Measurements from ENCODE around the gene ARL3. TPM values are rescaled to one million over a fixed set of nuclear protein-coding genes. Genes with fewer than 3 reads are reported as not detected.

Gene ARL3
- total RNA-seq, 1 experiment from 2014 or later: 13.3 TPM

DNA sequence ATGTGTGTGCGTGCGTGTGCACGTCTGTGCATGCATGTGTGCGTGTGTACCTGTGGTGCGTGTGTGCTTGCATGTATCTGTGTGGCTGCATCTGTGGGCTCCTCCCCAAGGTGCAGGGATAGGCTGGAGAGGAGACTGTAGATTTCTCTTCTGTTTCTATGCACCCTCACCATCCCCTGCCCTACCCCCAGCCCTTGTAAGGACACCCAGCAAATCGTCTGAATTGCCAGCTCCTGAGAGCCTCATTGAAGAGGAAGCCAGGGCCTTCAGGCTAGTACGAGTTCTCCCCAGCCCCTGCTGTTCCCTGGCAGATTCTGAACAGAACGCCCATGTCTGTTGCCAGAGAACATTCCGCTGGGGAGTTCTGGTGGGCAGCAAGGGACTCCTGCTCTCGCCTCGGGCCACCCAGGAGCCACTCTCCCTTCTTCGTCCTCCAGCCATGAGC, 86.9 kb downstream of the ARL3 start:
- ChIA-PET POLR2A (interaction anchor here (1.0 kb wide), 1 partner anchor 15 kb away, joined by 7 read pairs; no protein-coding TSS in a partner anchor), RAD21 (ENCODE audit: low non-redundant PET in 1 of 2, low total read pairs in 2 of 2, uncharacterized antibody in 2 of 2, unreplicated experiment in 2 of 2) (interaction anchor here in 1 of 2 experiments (0.5 kb wide), 1 partner anchor 13 kb away, joined by 3 read pairs; no protein-coding TSS in a partner anchor), CTCF (interaction anchor here (1.3 to 1.8 kb wide), 2 partner anchors 12 to 19 kb away, joined by 3 to 7 read pairs; no protein-coding TSS in a partner anchor)
- H3K9me3 ChIP-seq (ENCODE audit: control insufficient read depth in 1 of 2, insufficient read depth in 1 of 2, low read depth in 1 of 2, low read length in 2 of 2): no peaks in the 10 kb centered on the region
- H3K79me2 ChIP-seq (ENCODE audit: insufficient read depth, low read length): no peaks in the 10 kb centered on the region
- no peak for ATAC-seq
- peak overlapping the region; percentile 61; the same call in 1 of the 2 replicates for H3K27ac ChIP-seq (ENCODE audit: low read depth, low read length)
- TF ChIP-seq ZNF274 (IDR thresholded peaks at IDR 0.05; ENCODE audit: low read depth, low read length) (no peak), CBX3 (IDR thresholded peaks at IDR 0.05; ENCODE audit: low read depth) (no peak)
- no TSS peak for BruUV-seq (replicated peaks)
- H3K4me1 ChIP-seq (ENCODE audit: control insufficient read depth in 1 of 2, insufficient read depth in 2 of 2, low read length in 2 of 2): peaks cover 41 to 63% of the 10 kb centered on the region in 2 experiments
- intact Hi-C loops (cut with micrococcal nuclease): no loop called here
- no peak overlapping the region for H3K4me3 ChIP-seq (replicated peaks in 1 of 2; ENCODE audit: low read depth in 1 of 2, low read length in 2 of 2)
- H3K27me3 ChIP-seq (ENCODE audit: insufficient read depth, low read length): no peaks in the 10 kb centered on the region
- no peak for DNase-seq (ENCODE audit: low read depth, low spot score)
- H3K9ac ChIP-seq (ENCODE audit: low read length): peak overlapping the region; percentile 58; the same call in 1 of the 2 replicates
- H3K4me2 ChIP-seq (ENCODE audit: low read length): peak overlapping the region; percentile 77
- no peaks in the 10 kb centered on the region for H3K9me2 ChIP-seq (ENCODE audit: insufficient read depth)
- no peak overlapping the region for H2AFZ ChIP-seq (ENCODE audit: low read depth, low read length, poor library complexity, severe bottlenecking)
- no peaks in the 10 kb centered on the region for H4K20me1 ChIP-seq (ENCODE audit: insufficient read depth)
- no peaks in the 10 kb centered on the region for H3K36me3 ChIP-seq (ENCODE audit: control insufficient read depth in 1 of 2, insufficient read depth in 2 of 2, low read length in 2 of 2)

DNA sequence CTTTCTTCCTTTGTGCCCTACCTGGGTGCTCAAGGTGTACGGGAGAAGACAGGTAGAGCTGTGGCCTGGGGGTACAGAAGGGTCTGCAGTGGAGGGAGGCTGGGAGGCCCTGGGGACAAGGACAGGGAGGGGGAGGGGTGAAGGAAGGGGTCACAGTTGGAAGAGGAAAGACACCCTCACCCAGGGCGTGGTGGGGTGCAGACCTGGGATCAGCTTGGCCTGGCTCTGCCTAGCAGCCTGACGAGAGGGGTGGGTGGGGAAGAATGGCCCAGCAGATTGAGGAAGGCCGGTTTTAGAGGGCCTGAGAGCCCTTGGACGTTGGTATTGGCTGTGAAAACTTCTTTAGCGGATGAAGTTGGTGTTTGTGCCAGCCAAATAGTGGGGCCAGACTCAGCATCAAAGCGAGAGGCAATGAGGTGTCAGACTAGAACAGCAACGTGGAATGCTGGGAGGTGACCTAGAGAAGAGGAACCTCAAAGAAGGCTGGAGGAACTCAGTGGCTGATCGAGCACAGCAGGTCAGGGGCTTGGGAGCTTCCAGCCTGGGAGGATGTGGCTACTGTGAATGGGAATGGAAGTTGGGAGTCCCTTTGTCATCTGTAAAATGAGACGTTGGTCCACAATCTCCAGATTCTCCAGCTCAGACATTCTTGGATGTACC, 88.0 kb downstream of the ARL3 start:
- Histone ChIP-seq H3K9me3 (ENCODE audit: control insufficient read depth in 1 of 2, insufficient read depth in 1 of 2, low read depth in 1 of 2, low read length in 2 of 2) (no peaks in the 10 kb centered on the region), H3K9ac (ENCODE audit: low read length) (no peak overlapping the region), H3K27me3 (ENCODE audit: insufficient read depth, low read length) (no peaks in the 10 kb centered on the region), H3K9me2 (ENCODE audit: insufficient read depth) (no peaks in the 10 kb centered on the region), H2AFZ (ENCODE audit: low read depth, low read length, poor library complexity, severe bottlenecking) (no peak overlapping the region), H3K36me3 (ENCODE audit: control insufficient read depth in 1 of 2, insufficient read depth in 2 of 2, low read length in 2 of 2) (no peaks in the 10 kb centered on the region), H3K4me2 (ENCODE audit: low read length) (no peak overlapping the region), H4K20me1 (ENCODE audit: insufficient read depth) (no peaks in the 10 kb centered on the region), H3K4me1 (ENCODE audit: control insufficient read depth in 1 of 2, insufficient read depth in 2 of 2, low read length in 2 of 2) (peaks cover 41 to 51% of the 10 kb centered on the region in 2 experiments), H3K79me2 (ENCODE audit: insufficient read depth, low read length) (no peaks in the 10 kb centered on the region), H3K4me3 (replicated peaks in 1 of 2; ENCODE audit: low read depth in 1 of 2, low read length in 2 of 2) (no peak overlapping the region), H3K27ac (ENCODE audit: low read depth, low read length) (no peak overlapping the region)
- intact Hi-C loops (cut with micrococcal nuclease): no loop called here
- POLR2A ChIA-PET: interaction anchor here (1.0 kb wide), 1 partner anchor 16 kb away, joined by 7 read pairs; no protein-coding TSS in a partner anchor
- no TSS peak for BruUV-seq (replicated peaks)
- RAD21 ChIA-PET (ENCODE audit: low non-redundant PET in 1 of 2, low total read pairs in 2 of 2, uncharacterized antibody in 2 of 2, unreplicated experiment in 2 of 2): no interaction called here
- TF ChIP-seq EZH2 (IDR thresholded peaks at IDR 0.05) (no peak), POLR2AphosphoS5 (IDR thresholded peaks at IDR 0.05; ENCODE audit: low read depth, low read length) (no peak), SP1 (IDR thresholded peaks at IDR 0.05; ENCODE audit: low read depth) (no peak), TCF7L2 (IDR thresholded peaks at IDR 0.05; ENCODE audit: borderline replicate concordance, extremely low read depth, insufficient read depth, insufficient read length) (no peak), CBX3 (IDR thresholded peaks at IDR 0.05; ENCODE audit: low read depth) (no peak), POLR2A (IDR thresholded peaks at IDR 0.05; ENCODE audit: borderline replicate concordance, extremely low read depth, insufficient read depth, insufficient read length) (no peak), ELF1 (IDR thresholded peaks at IDR 0.05; ENCODE audit: borderline replicate concordance, low read depth) (no peak), MAX (IDR thresholded peaks at IDR 0.05) (no peak), SRF (IDR thresholded peaks at IDR 0.05; ENCODE audit: low read depth) (no peak), REST (IDR thresholded peaks at IDR 0.05; ENCODE audit: low read depth) (no peak), YY1 (IDR thresholded peaks at IDR 0.05; ENCODE audit: extremely low read depth, insufficient replicate concordance, low read depth, low read length) (no peak)
- TF ChIP-seq, protein P1, sequence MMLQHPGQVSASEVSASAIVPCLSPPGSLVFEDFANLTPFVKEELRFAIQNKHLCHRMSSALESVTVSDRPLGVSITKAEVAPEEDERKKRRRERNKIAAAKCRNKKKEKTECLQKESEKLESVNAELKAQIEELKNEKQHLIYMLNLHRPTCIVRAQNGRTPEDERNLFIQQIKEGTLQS (IDR thresholded peaks at IDR 0.05): no peak
- CTCF ChIA-PET: interaction anchor here (0.6 to 2.2 kb wide), 2 partner anchors 11 to 1616 kb away, joined by 3 to 8 read pairs; no protein-coding TSS in a partner anchor
- DNase-seq (ENCODE audit: low read depth, low spot score) (no peak), ATAC-seq (no peak)

Measured in HCT116 (cell line).